ENCODE results near the gene PPARG.

- TF ChIP-seq EZH2phosphoT487 (IDR thresholded peaks at IDR 0.05; ENCODE audit: unreplicated experiment) (no peak), STAT1 (IDR thresholded peaks at IDR 0.05; ENCODE audit: unreplicated experiment) (no peak), REST (IDR thresholded peaks at IDR 0.05; ENCODE audit: unreplicated experiment) (no peak), CTCF (conservative IDR thresholded peaks at IDR 0.05; ENCODE audit: low read depth in 2 of 2) (no peak), EZH2 (IDR thresholded peaks at IDR 0.05; ENCODE audit: low read depth, unreplicated experiment) (no peak), JUNB (IDR thresholded peaks at IDR 0.05; ENCODE audit: unreplicated experiment) (no peak), CREB1 (CRISPR knock-in tag; IDR thresholded peaks at IDR 0.05; ENCODE audit: low read depth) (no peak)
These were observed 166.9 kb downstream of the PPARG start for GRCh38 chr3:12455740-12456139.
